IPS-11a (cell line): ENCODE data around the gene KCTD1.

Experiments
- H3K4me3 ChIP-seq: one replicate; pipeline ENCODE4 v1.5.1; 2013; ENCODE audit warnings: low read depth, low read length, control low read depth

Gene KCTD1

GRCh38 chr18:26524504-26525351, 23.6 kb downstream of the KCTD1 start:
- H3K4me3 ChIP-seq = no peak overlapping the region

DNA sequence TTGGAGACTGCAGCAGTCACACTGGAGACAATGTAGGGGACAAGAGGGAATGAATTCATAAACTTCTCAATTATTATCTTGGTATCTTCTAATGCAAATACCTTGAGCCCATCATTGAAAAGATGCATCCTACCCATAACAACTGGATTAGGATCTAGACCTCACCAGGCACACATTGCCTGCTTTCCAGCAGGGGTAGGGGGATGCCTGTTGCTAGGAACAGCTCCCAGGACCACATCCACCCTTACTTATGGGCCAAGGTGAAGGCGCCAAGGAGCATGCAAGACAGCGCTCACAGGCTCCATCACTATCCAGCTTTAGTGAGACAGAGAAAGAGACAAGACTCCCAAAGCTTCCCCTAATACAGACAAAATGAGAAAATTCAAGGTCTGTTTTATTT, 24.4 kb downstream of the KCTD1 start:
- H3K4me3 ChIP-seq = no peak overlapping the region

DNA sequence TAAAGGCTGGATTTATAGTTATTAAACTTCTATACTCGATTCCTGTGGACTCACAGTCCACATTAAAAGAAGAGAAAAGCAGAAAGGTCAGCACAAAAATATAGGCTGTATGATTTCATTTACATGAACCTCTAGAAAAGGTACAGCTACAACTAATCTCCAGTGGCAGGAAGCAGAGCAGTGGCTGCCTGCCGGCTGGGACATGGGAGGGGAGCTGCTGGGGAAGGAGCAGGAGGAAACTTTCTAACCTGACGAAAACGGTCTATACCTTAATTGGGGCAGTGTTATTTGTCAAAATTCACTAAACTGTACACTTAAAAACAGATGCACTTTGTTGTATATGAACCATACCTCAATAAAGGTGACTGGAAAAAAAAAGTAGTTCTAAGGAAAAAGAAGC, 26.7 kb downstream of the KCTD1 start:
- no peak overlapping the region for H3K4me3 ChIP-seq

DNA sequence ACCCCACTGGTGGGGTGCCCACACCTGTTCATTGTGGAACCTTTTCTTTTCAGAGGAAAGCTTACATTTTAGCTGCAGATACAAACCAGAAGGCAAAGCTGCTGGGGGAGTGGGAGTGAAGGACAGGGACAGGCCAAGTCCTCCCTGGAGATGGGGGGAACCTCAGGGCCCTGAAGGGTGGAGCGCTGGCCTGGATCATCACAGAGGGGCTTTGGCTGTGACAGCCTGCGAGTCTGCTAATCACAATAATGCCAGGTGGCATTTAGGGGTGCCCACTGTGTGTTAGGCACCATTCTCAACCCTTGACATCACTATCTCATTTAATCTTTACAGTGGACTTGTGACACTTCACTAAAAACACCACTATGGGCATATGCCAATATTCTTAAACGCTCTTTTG, 27.4 kb downstream of the KCTD1 start:
- H3K4me3 ChIP-seq = no peak overlapping the region

- H3K4me3 ChIP-seq = no peak overlapping the region
Observed at GRCh38 chr18:26519114-26519513, 29.2 kb downstream of the KCTD1 start.

- H3K4me3 ChIP-seq = no peak overlapping the region
Observed at GRCh38 chr18:26516964-26517363, 31.4 kb downstream of the KCTD1 start.

GRCh38 chr18:26515643-26516487, 32.5 kb downstream of the KCTD1 start:
- H3K4me3 ChIP-seq = no peak overlapping the region

- H3K4me3 ChIP-seq = no peak overlapping the region
Observed at GRCh38 chr18:26511339-26512071, 36.8 kb downstream of the KCTD1 start.

DNA sequence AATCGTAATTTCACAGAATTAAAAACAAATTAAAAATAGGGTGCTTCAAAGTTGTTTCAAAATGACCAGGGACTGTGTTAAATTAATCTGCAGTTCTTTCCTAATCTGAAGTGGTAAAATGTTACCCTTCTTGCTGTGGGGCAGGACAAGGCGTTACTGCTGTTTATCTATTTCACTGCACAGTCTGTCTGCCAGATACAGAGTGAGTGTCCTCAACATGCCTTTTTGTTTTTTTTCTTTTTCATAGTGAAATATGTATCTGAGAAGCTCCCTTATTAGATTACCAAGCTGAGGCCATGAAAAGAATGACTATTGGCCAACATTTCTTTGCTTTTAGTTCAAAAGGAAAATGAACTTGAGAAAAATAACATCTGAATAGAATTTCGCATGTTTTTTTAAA, 38.0 kb downstream of the KCTD1 start:
- H3K4me3 ChIP-seq = no peak overlapping the region

DNA sequence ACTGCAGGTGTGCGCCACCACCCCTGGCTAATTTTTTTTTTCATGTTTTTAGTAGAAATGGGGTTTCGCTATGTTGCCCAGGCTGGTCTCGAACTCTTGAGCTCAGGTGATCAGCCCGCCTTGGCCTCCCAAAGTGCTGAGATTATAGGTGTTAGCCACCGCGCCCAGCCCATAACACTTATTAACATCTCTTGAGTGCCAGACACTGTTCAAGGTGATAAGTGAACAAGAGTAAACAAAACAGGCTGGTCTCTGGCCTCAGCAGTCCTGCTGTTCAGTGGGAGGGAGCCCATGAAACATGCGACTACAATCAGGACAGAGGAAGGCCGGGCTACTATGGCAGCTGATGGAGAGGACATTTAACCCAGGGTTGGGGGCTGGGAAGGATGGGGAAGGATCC, 42.3 kb downstream of the KCTD1 start:
- H3K4me3 ChIP-seq = no peak overlapping the region

DNA sequence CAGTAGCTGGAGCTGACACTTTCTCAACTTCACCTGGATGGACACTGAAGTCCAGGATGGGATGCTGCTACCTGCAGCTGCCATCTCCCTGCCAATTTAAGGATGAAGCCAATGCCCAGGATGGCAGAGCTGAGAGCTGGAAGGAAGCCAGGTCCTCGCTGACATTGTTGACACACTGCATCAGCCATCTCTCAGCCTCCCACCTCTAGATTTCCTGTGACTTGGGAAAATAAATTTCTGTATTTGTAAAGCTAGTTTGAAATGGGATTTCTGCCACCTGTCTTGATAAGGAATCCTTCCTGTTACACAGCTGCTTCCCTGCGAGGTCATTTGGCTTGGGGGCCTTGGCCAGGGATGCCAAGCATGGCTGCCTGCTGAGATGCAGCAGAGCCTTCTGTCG, 43.5 kb downstream of the KCTD1 start:
- H3K4me3 ChIP-seq = no peak overlapping the region

GRCh38 chr18:26503382-26503781, 45.0 kb downstream of the KCTD1 start:
- no peak overlapping the region for H3K4me3 ChIP-seq

DNA sequence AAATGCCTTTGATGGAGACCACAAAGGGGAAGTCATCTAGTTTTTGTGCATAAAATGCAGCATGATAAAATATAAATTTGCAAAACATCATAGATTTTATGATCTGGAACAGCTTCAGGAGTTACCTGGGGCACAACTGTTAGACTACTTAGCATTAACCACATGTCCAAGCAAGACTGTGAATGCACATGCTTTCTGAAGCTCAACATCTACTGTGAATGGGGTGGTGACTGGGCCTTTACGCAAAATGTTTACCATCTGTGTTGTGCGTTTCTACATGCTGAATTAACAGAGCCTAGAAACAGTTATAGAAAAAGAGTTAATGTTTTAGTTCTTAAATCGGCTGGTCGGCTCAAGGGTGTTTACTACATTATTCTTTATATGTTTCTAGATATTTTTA, 45.5 kb downstream of the KCTD1 start:
- H3K4me3 ChIP-seq = no peak overlapping the region

- H3K4me3 ChIP-seq = no peak overlapping the region
Observed at GRCh38 chr18:26497866-26498265, 50.5 kb downstream of the KCTD1 start.

GRCh38 chr18:26496528-26496927, 51.8 kb downstream of the KCTD1 start:
- H3K4me3 ChIP-seq = no peak overlapping the region

- H3K4me3 ChIP-seq = no peak overlapping the region
Observed at GRCh38 chr18:26495287-26495686, 53.1 kb downstream of the KCTD1 start.

DNA sequence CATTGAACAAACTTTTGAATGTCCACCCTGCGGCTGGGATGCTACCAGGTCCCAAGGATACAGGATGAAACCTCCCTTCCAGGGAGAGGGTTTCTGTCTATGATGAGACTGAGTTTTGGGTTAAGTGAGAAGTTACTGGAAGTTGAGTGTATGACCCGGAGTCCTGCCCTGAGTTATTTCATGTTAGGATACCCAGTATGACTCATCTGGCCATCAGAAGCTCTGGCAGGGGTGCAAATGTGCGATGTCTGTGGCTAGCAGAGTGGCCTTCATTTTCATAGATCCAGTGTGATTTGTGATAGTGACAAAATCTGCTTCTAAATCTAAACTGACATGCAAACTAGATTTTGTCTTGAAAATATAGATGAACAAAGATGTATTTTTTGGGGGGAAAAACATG, 55.3 kb downstream of the KCTD1 start:
- no peak overlapping the region for H3K4me3 ChIP-seq

- no peak overlapping the region for H3K4me3 ChIP-seq
Observed at GRCh38 chr18:26491194-26491816, 57.0 kb downstream of the KCTD1 start.

- H3K4me3 ChIP-seq = no peak overlapping the region
Observed at GRCh38 chr18:26489881-26490280, 58.5 kb downstream of the KCTD1 start.

- no peak overlapping the region for H3K4me3 ChIP-seq
Observed at GRCh38 chr18:26489191-26489590, 59.2 kb downstream of the KCTD1 start.

DNA sequence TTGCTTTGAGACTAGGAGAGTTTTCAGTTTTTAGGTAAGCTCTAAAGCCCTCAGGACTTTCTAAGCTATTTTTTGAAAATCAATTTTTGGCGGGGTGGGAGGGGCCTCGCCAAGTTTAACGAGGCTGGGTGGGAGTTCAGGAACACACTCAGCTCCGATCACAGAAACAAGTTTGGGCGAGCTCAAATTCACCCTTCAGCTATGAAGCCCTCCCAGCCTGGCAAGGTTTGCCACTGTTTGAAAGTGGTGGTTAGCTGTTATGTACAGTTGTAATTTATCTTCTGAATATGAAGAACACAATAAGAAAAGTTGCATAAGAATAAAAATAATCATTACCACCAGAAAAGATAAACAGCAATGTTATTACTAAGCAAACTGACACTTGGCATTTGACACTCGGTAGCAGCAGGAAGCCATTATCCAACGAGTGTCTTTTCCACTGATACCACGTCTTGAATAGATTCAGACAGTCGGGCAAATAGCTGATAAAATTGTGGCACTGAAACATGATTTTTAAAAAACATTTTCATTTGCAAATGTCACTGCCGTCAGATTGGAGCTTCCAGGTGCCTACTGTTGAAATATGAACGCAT, 59.8 kb downstream of the KCTD1 start:
- H3K4me3 ChIP-seq = no peak overlapping the region
